ENCODE measurements around the gene HMCN1. TPM values are rescaled to one million over a fixed set of nuclear protein-coding genes. Genes with fewer than 3 reads are reported as not detected.

HMCN1 gene
- total and polyA plus RNA-seq, 9 donors = 1.4 to 26.6 (median 3.8) TPM

GRCh38 chr1:186191511-186191910, 457.3 kb downstream of the HMCN1 start:
- Histone ChIP-seq H3K4me3 (no peak overlapping the region), H3K27me3 (no peaks in the 10 kb centered on the region), H3K36me3 (no peaks in the 10 kb centered on the region), H3K27ac (no peak overlapping the region), H3K4me1 (ENCODE audit: insufficient read depth) (no peaks in the 10 kb centered on the region), H3K9me3 (no peaks in the 10 kb centered on the region)
- no peak for TF ChIP-seq POLR2A (IDR thresholded peaks at IDR 0.05)
- no peak for TF ChIP-seq CTCF (IDR thresholded peaks at IDR 0.05)
- TF ChIP-seq EP300 (IDR thresholded peaks at IDR 0.05) = no peak
- intact Hi-C loops (cut with DNase I) = no loop called here
- no peak for DNase-seq
- WGBS, 3 donors = 79 to 84% (median 82%) methylated on average over 2 of the region's 2 CpGs

GRCh38 chr1:186193224-186193623, 459.0 kb downstream of the HMCN1 start:
- Histone ChIP-seq H3K27ac (no peak overlapping the region), H3K4me1 (ENCODE audit: insufficient read depth) (no peaks in the 10 kb centered on the region), H3K36me3 (no peaks in the 10 kb centered on the region), H3K9me3 (no peaks in the 10 kb centered on the region), H3K27me3 (no peaks in the 10 kb centered on the region), H3K4me3 (no peak overlapping the region)
- intact Hi-C loops (cut with DNase I) = no loop called here
- no peak for DNase-seq
- TF ChIP-seq CTCF (IDR thresholded peaks at IDR 0.05) (no peak), EP300 (IDR thresholded peaks at IDR 0.05) (no peak), POLR2A (IDR thresholded peaks at IDR 0.05) (no peak)
- WGBS, 3 donors = 93 to 96% (median 95%) methylated on average over 2 of the region's 2 CpGs

DNA sequence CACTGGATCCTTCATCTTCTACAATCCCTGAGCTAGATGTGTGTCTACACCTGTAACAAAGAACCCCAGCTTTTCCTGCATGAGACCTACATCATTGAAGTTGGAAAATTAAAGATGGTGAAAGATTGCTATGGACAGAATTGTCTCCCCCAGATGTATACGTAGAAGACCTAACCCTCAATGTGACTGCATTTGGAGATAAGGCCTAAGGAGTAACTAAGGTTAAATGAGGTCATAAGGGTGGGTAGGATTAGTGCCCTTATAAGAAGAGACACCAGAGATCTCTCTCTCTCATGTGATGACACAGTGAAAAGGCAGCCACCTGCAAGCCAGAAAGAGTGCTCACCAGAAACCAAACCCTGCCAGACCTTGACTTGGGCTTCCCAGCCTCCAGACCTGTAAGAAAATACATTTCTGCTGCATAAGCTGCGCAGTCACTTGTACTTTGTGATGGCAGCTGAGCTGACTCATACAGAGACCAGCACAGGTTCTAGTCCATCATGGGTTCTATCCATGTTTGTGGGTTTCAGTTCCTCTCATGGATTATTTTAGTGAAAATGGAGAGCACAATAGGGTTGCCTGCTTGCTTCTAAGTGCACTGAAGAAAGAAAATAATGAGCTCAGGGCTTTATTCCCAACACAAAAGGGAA, 460.0 kb downstream of the HMCN1 start:
- H3K27me3 ChIP-seq = no peaks in the 10 kb centered on the region

DNA sequence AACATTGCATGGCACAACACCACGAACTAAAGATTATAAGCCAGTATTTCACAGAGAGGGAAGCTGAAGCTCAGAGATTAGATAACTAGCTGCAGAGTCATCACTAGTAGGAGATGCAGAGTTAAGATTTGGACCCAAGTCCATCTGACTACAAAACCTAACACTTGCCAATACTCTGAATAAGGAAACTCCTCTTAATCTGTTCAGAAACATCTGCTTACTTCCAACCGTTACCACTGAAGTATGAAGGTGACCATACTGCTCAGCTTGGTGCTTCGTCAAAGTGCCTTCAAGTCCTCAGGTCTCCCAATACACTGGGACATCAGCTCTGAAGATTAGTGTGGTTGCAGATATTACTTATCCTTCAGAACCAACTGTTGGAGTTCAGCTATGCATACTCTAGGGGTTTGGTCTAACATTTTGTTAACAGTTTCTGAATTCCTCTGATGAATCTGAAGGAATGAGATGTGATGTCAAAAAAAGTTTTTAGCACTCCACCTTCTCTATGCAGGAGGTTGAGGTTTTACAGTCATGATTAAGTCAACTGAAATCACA, 461.3 kb downstream of the HMCN1 start:
- Histone ChIP-seq H3K9me3 (no peaks in the 10 kb centered on the region), H3K4me3 (no peak overlapping the region), H3K36me3 (no peaks in the 10 kb centered on the region), H3K4me1 (ENCODE audit: insufficient read depth) (no peaks in the 10 kb centered on the region), H3K27me3 (no peaks in the 10 kb centered on the region), H3K27ac (no peak overlapping the region)
- intact Hi-C loops (cut with DNase I) = no loop called here
- 70 to 82% (median 81%) methylated on average over 3 of the region's 3 CpGs for WGBS, 3 donors
- TF ChIP-seq EP300 (IDR thresholded peaks at IDR 0.05) = no peak
- TF ChIP-seq POLR2A (IDR thresholded peaks at IDR 0.05) = no peak
- no peak for TF ChIP-seq CTCF (IDR thresholded peaks at IDR 0.05)
- no peak for DNase-seq

More for the DNA sequence above, 460.0 kb downstream of the HMCN1 start:
- H3K4me1 ChIP-seq (ENCODE audit: insufficient read depth) = no peaks in the 10 kb centered on the region
- no peaks in the 10 kb centered on the region for H3K9me3 ChIP-seq
- no peaks in the 10 kb centered on the region for H3K36me3 ChIP-seq
- H3K4me3 ChIP-seq = no peak overlapping the region
- DNase-seq = no peak
- H3K27ac ChIP-seq = no peak overlapping the region
- WGBS, 3 donors = 89 to 96% (median 91%) methylated on average over 2 of the region's 2 CpGs
- TF ChIP-seq EP300 (IDR thresholded peaks at IDR 0.05) = no peak
- no peak for TF ChIP-seq POLR2A (IDR thresholded peaks at IDR 0.05)
- no peak for TF ChIP-seq CTCF (IDR thresholded peaks at IDR 0.05)
- intact Hi-C loops (cut with DNase I) = no loop called here
